ENCODE results near the gene GLRX3.

GLRX3 gene

DNA sequence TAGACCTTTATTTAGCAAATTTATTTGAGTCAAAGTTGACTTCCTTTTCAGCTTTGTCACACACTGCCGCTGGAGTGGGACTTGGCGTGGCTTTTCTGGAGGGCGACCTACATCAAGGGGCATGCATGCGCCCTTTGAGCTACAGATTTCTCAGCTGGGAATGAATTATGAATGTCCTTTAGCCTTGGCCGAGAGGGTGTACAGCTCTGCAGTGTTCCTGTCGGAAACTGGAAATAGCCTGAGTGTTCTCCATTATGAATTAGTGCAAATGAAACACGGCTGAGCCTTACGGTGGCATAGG is 79.7 kb downstream of the GLRX3 start:
- Histone ChIP-seq H3K9me3 (ENCODE audit: low read length) (0 out of 2 replicates have a peak, but pooled peaks cover 3% of the 10 kb centered on the region), H3K4me3 (ENCODE audit: low read depth, low read length, poor library complexity, severe bottlenecking) (no peak overlapping the region), H3K27ac (ENCODE audit: low read depth, low read length, poor library complexity, severe bottlenecking) (no peak overlapping the region), H3F3A (ENCODE audit: insufficient read depth, low read length) (no peaks in the 10 kb centered on the region), H3K4me2 (ENCODE audit: low read length) (no peak overlapping the region), H2AFZ (ENCODE audit: low read length) (no peak overlapping the region), H3K9ac (ENCODE audit: low read length) (no peak overlapping the region), H4K20me1 (ENCODE audit: insufficient read depth, low read length) (no peaks in the 10 kb centered on the region), H3K9me2 (ENCODE audit: low read depth, low read length) (no peaks in the 10 kb centered on the region), H3K79me2 (ENCODE audit: insufficient read depth, low read length) (no peaks in the 10 kb centered on the region), H3K36me3 (ENCODE audit: insufficient read depth, low read length) (no peaks in the 10 kb centered on the region), H3K4me1 (ENCODE audit: insufficient read depth, low read length, severe bottlenecking) (no peaks in the 10 kb centered on the region), H3K27me3 (ENCODE audit: insufficient read depth, low read length) (peaks cover 4% of the 10 kb centered on the region; the same call in 1 of the 2 replicates)
- no peak for TF ChIP-seq EZH2 (IDR thresholded peaks at IDR 0.05; ENCODE audit: borderline replicate concordance, low read length)
- TF ChIP-seq CTCF (IDR thresholded peaks at IDR 0.05; ENCODE audit: low read length) = no peak

GRCh38 chr10:130218181-130218641 is 82.0 kb downstream of the GLRX3 start:
- Histone ChIP-seq H3F3A (ENCODE audit: insufficient read depth, low read length) (no peaks in the 10 kb centered on the region), H3K36me3 (ENCODE audit: insufficient read depth, low read length) (no peaks in the 10 kb centered on the region), H3K9me2 (ENCODE audit: low read depth, low read length) (no peaks in the 10 kb centered on the region), H3K9ac (ENCODE audit: low read length) (no peak overlapping the region), H2AFZ (ENCODE audit: low read length) (no peak overlapping the region), H3K27ac (ENCODE audit: low read depth, low read length, poor library complexity, severe bottlenecking) (no peak overlapping the region), H3K27me3 (ENCODE audit: insufficient read depth, low read length) (peaks cover 4% of the 10 kb centered on the region; the same call in 1 of the 2 replicates), H3K4me3 (ENCODE audit: low read depth, low read length, poor library complexity, severe bottlenecking) (no peak overlapping the region), H3K9me3 (ENCODE audit: low read length) (0 out of 2 replicates have a peak, but pooled peaks cover 3% of the 10 kb centered on the region), H3K4me2 (ENCODE audit: low read length) (no peak overlapping the region), H3K79me2 (ENCODE audit: insufficient read depth, low read length) (no peaks in the 10 kb centered on the region), H4K20me1 (ENCODE audit: insufficient read depth, low read length) (no peaks in the 10 kb centered on the region), H3K4me1 (ENCODE audit: insufficient read depth, low read length, severe bottlenecking) (no peaks in the 10 kb centered on the region)
- TF ChIP-seq CTCF (IDR thresholded peaks at IDR 0.05; ENCODE audit: low read length) = no peak
- TF ChIP-seq EZH2 (IDR thresholded peaks at IDR 0.05; ENCODE audit: borderline replicate concordance, low read length) = no peak

DNA sequence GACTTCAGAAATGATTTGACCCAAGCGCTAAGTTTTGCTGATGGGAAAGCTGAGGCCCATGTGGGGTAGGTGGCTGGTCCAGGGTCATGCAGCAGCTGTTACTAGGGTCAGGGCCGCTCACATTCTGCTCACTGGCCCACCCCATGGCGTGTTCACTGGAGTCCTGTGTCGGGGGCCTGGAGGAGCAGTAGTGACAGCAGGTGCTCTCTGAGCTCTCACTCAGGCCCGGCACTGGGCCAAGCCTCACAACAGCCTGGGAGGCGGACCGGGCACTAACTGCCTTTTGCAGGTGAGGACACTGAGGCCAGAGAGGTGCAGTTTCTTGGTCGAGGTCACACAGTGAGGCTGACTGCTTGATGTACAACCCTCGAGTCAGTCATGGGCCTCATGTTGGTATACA is 82.7 kb downstream of the GLRX3 start:
- TF ChIP-seq EZH2 (IDR thresholded peaks at IDR 0.05; ENCODE audit: borderline replicate concordance, low read length) (no peak), CTCF (IDR thresholded peaks at IDR 0.05; ENCODE audit: low read length) (no peak)
- Histone ChIP-seq H3K4me1 (ENCODE audit: insufficient read depth, low read length, severe bottlenecking) (no peaks in the 10 kb centered on the region), H3K4me3 (ENCODE audit: low read depth, low read length, poor library complexity, severe bottlenecking) (no peak overlapping the region), H3K9ac (ENCODE audit: low read length) (no peak overlapping the region), H3K4me2 (ENCODE audit: low read length) (no peak overlapping the region), H3K36me3 (ENCODE audit: insufficient read depth, low read length) (no peaks in the 10 kb centered on the region), H3K9me3 (ENCODE audit: low read length) (0 out of 2 replicates have a peak, but pooled peaks cover 3% of the 10 kb centered on the region), H3K79me2 (ENCODE audit: insufficient read depth, low read length) (no peaks in the 10 kb centered on the region), H3K9me2 (ENCODE audit: low read depth, low read length) (no peaks in the 10 kb centered on the region), H4K20me1 (ENCODE audit: insufficient read depth, low read length) (no peaks in the 10 kb centered on the region), H3F3A (ENCODE audit: insufficient read depth, low read length) (no peaks in the 10 kb centered on the region), H3K27me3 (ENCODE audit: insufficient read depth, low read length) (peaks cover 4% of the 10 kb centered on the region; the same call in 1 of the 2 replicates), H3K27ac (ENCODE audit: low read depth, low read length, poor library complexity, severe bottlenecking) (no peak overlapping the region), H2AFZ (ENCODE audit: low read length) (no peak overlapping the region)

Measured in OCI-LY1 (cell line).